ENCODE data around the gene PIM3.
A peak's percentile ranks its signal among the peaks of the same experiment; 100 is the strongest.

The PIM3 gene

GRCh38 chr22:49962751-49963646 is 2.4 kb downstream of the PIM3 start:
- DNase-seq (ENCODE audit: low read depth) = no peak
- peak overlapping the region; percentile 68 for H3K4me3 ChIP-seq (ENCODE audit: low read depth, low read length)

- H3K4me3 ChIP-seq (ENCODE audit: low read depth, low read length) = no peak overlapping the region
- DNase-seq (ENCODE audit: low read depth) = no peak
These were observed 3.1 kb downstream of the PIM3 start for GRCh38 chr22:49963647-49964026.

GRCh38 chr22:49964136-49965090 is 3.8 kb downstream of the PIM3 start:
- no peak overlapping the region for H3K4me3 ChIP-seq (ENCODE audit: low read depth, low read length)
- DNase-seq (ENCODE audit: low read depth) = no peak

- DNase-seq (ENCODE audit: low read depth) = no peak
- no peak overlapping the region for H3K4me3 ChIP-seq (ENCODE audit: low read depth, low read length)
These were observed 4.8 kb downstream of the PIM3 start for GRCh38 chr22:49965091-49966040.

GRCh38 chr22:49966041-49966773 is 5.6 kb downstream of the PIM3 start:
- no peak for DNase-seq (ENCODE audit: low read depth)
- no peak overlapping the region for H3K4me3 ChIP-seq (ENCODE audit: low read depth, low read length)

- DNase-seq (ENCODE audit: low read depth) = no peak
- H3K4me3 ChIP-seq (ENCODE audit: low read depth, low read length) = no peak overlapping the region
These were observed 6.5 kb downstream of the PIM3 start for GRCh38 chr22:49966774-49967705.

GRCh38 chr22:49967706-49968208 is 7.2 kb downstream of the PIM3 start:
- H3K4me3 ChIP-seq (ENCODE audit: low read depth, low read length) = no peak overlapping the region

GRCh38 chr22:49968313-49968830 is 7.8 kb downstream of the PIM3 start:
- H3K4me3 ChIP-seq (ENCODE audit: low read depth, low read length) = no peak overlapping the region
- no peak for DNase-seq (ENCODE audit: low read depth)

More at GRCh38 chr22:49967706-49968208, 7.2 kb downstream of the PIM3 start:
- DNase-seq (ENCODE audit: low read depth) = no peak

GRCh38 chr22:49968831-49969661 is 8.5 kb downstream of the PIM3 start:
- H3K4me3 ChIP-seq (ENCODE audit: low read depth, low read length) = no peak overlapping the region
- DNase-seq (ENCODE audit: low read depth) = no peak

- DNase-seq (ENCODE audit: low read depth) = no peak
- H3K4me3 ChIP-seq (ENCODE audit: low read depth, low read length) = no peak overlapping the region
These were observed 9.4 kb downstream of the PIM3 start for GRCh38 chr22:49969751-49970527.

- H3K4me3 ChIP-seq (ENCODE audit: low read depth, low read length) = peak overlapping the region; percentile 46
- peak; percentile 84 for DNase-seq (ENCODE audit: low read depth)
These were observed 10.1 kb downstream of the PIM3 start for GRCh38 chr22:49970528-49971231.

GRCh38 chr22:49971232-49972162 is 10.9 kb downstream of the PIM3 start:
- H3K4me3 ChIP-seq (ENCODE audit: low read depth, low read length) = peak overlapping the region; percentile 46
- DNase-seq (ENCODE audit: low read depth) = no peak

- no peak overlapping the region for H3K4me3 ChIP-seq (ENCODE audit: low read depth, low read length)
These were observed 11.8 kb downstream of the PIM3 start for GRCh38 chr22:49972163-49973017.

More at GRCh38 chr22:49972163-49973017, 11.8 kb downstream of the PIM3 start:
- DNase-seq (ENCODE audit: low read depth) = no peak

Data from skeletal muscle cell (primary cell).